BE2C (cell line): ENCODE measurements around the gene NT5DC1.

Experiments
- DNase-seq: peaks from one replicate; pipeline ENCODE4 v3.0.0-alpha.2; 2020
- H3K27me3 ChIP-seq: fragments of 250-450 bp; sonication (Bioruptor Pico); 2 replicates; pipeline ENCODE4 v1.5.1; 2020; ENCODE audit warnings: mild to moderate bottlenecking
- H3K36me3 ChIP-seq: fragments of 250-450 bp; sonication (Bioruptor Pico); 2 replicates; pipeline ENCODE4 v1.5.1; 2020; ENCODE audit warnings: mild to moderate bottlenecking
- H3K4me1 ChIP-seq: fragments of 250-450 bp; sonication (Bioruptor Pico); 2 replicates; pipeline ENCODE4 v1.5.1; 2020
- H3K4me3 ChIP-seq: 2 replicates; pipeline ENCODE4 v1.5.1; 2011; ENCODE audit warnings: low read depth, low read length
- H3K9me3 ChIP-seq: fragments of 250-450 bp; sonication (Bioruptor Pico); 2 replicates; pipeline ENCODE4 v1.5.1; 2020
- TF ChIP-seq, protein P1 (sequence below): IDR thresholded peaks from 2 replicates; pipeline ENCODE4 v1.5.1; 2012; ENCODE audit warnings: mild to moderate bottlenecking, low read depth, low read length

Gene NT5DC1

DNA sequence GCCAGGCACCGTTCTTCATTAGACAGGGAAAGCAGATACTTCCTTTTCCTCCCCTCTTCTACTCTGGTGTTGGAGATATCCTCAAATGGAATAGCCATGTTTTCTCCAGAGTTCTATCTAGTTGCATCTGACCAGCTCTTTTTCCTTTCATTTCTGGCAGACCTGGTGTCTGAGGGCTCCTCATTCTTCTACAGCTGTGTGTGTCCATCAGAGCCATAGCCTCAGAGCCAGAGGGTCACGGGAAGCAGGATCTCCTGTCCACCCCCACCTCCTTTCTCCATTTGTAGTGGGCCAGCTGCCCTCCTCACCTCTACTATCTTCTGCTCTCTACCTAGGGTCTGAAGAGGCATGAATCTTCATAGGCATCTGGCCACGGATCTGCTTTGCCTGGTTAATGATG, 96.2 kb downstream of the NT5DC1 start:
- TF ChIP-seq, protein P1, sequence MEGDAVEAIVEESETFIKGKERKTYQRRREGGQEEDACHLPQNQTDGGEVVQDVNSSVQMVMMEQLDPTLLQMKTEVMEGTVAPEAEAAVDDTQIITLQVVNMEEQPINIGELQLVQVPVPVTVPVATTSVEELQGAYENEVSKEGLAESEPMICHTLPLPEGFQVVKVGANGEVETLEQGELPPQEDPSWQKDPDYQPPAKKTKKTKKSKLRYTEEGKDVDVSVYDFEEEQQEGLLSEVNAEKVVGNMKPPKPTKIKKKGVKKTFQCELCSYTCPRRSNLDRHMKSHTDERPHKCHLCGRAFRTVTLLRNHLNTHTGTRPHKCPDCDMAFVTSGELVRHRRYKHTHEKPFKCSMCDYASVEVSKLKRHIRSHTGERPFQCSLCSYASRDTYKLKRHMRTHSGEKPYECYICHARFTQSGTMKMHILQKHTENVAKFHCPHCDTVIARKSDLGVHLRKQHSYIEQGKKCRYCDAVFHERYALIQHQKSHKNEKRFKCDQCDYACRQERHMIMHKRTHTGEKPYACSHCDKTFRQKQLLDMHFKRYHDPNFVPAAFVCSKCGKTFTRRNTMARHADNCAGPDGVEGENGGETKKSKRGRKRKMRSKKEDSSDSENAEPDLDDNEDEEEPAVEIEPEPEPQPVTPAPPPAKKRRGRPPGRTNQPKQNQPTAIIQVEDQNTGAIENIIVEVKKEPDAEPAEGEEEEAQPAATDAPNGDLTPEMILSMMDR: no peak
- Histone ChIP-seq H3K4me3 (no peak overlapping the region), H3K36me3 (no peaks in the 10 kb centered on the region), H3K9me3 (no peaks in the 10 kb centered on the region), H3K27me3 (no peaks in the 10 kb centered on the region), H3K4me1 (no peaks in the 10 kb centered on the region)
- DNase-seq: no peak

DNA sequence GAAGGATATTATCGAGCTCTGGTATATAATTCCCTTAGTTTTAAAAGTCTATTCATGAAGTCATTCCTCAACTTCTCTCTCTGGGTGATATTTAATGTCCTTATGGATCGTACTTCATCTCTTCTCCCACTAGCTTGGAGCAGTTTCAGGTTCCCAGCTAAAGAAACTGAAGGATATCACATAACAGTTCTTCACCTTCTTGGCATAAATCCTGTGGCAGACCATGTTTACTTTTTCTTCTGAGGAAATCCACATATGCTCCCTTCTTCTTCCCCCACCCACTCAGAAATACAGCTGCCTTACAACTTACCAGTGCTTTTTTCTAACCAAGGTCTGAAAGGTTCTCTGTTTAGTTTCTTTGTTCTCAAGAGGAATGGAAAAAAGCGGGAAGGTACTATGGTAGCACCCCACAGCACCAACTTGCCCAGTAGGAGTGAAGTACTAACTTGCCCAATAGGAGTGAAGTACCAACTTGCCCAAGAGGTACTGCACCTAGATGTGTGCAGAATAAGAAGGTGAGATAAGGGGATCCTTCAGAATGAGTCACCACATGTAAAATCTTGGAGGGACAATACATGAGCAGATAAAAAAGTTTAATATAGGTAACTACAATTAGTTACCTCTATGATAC, 100.1 kb downstream of the NT5DC1 start:
- Histone ChIP-seq H3K27me3 (no peaks in the 10 kb centered on the region), H3K4me3 (no peak overlapping the region), H3K4me1 (no peaks in the 10 kb centered on the region; the same call in 1 of the 2 replicates), H3K36me3 (no peaks in the 10 kb centered on the region), H3K9me3 (no peaks in the 10 kb centered on the region)
- TF ChIP-seq, protein P1: no peak
- no peak for DNase-seq

DNA sequence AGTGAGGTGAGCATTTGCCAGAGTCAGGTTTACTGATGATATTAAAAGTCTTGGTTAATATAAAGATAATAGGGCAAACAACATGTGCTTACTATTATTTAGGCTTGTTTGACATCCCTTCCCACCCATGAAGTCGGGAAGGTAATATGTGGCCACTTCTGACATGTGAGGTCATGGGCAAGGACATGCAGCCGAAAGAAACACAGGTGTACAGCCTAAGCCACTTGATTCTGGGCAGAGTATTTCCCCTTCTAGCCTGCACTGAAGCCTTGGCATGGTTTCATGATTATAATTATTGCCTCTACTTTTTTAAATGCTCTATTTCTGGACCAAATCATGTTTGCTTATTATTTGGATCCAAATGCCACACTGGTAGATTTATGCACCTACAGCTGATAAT, 100.9 kb downstream of the NT5DC1 start:
- no peak overlapping the region for H3K4me3 ChIP-seq
- no peaks in the 10 kb centered on the region for H3K9me3 ChIP-seq
- no peaks in the 10 kb centered on the region for H3K27me3 ChIP-seq
- H3K4me1 ChIP-seq: peaks cover 4% of the 10 kb centered on the region; the same call in 1 of the 2 replicates
- TF ChIP-seq, protein P1: no peak
- no peaks in the 10 kb centered on the region for H3K36me3 ChIP-seq
- DNase-seq: no peak

DNA sequence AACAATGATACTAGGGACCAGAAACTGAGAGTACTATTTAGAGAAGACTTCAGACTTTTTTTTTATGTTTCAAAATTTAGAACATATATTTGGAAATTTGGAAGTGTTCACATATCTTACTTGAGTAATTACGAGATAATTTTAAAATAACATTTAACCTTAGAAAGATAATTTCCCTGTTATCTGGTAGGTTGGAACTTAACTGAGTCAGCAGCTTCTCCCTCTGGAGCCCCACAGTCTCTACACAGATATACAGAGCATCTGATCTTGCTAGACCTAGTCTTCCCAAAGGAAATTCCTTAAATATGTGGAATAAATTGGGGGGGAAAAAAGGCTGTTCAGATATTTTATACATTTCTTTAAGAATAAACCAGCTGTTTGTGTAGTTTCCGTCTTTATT, 104.6 kb downstream of the NT5DC1 start:
- no peaks in the 10 kb centered on the region for H3K9me3 ChIP-seq
- TF ChIP-seq, protein P1: no peak
- H3K27me3 ChIP-seq: no peaks in the 10 kb centered on the region
- no peak for DNase-seq
- H3K36me3 ChIP-seq: no peaks in the 10 kb centered on the region
- no peak overlapping the region for H3K4me3 ChIP-seq
- peaks cover 7% of the 10 kb centered on the region; the same call in 1 of the 2 replicates for H3K4me1 ChIP-seq

DNA sequence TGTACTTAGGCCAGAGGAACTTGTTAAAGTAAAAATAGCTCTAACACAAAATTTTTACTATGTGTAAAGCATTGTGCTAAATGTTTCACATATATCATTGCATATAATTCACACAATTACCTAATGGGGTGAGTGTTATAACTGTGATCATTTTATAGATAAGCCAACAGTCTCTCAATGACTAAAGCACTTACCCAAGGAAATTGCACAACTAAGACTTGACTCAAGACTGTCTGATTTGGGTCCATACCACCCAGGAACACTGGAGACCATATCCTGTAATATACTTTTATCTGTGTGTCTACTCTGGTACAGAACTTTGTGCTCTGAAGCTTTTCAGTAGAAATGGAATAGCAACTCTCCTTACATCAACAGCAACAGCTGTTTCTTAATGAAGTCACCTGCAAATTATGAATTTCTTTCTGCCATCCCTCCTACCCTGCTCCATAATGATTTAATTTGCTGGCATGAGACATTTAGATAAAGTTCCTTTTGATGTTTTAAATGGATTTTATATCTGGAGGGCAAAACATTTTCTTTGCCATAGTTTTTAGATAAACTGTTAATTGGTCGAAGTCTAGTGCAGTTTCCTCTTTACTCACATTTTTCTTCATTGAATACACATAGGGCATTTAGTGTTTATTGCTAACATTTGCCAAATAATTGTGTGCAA, 105.7 kb downstream of the NT5DC1 start:
- H3K36me3 ChIP-seq: no peaks in the 10 kb centered on the region
- DNase-seq: no peak
- H3K4me1 ChIP-seq: peaks cover 14% of the 10 kb centered on the region
- no peaks in the 10 kb centered on the region for H3K27me3 ChIP-seq
- no peaks in the 10 kb centered on the region for H3K9me3 ChIP-seq
- no peak overlapping the region for H3K4me3 ChIP-seq
- TF ChIP-seq, protein P1: no peak
